DMS53 (cell line): Measurements from ENCODE around the gene PCDHA10.
"Not testable (repeated sequence)": the region's sequence is repeated elsewhere in the genome, so short reads cannot be mapped to it uniquely, and the experiment has no call there.

Experiments
- DNase-seq: peaks from one replicate; lab custom pipeline; 2025; lab: John Stamatoyannopoulos, UW

Gene PCDHA10

GRCh38 chr5:140840978-140841962 lies 14.4 kb upstream of the PCDHA10 start, which contains the start of gene PCDHA8:
TSS of gene PCDHA8 (plus strand) at chr5:140841187. CDS start at chr5:140841322, 135 bp downstream.
- DNase-seq = peak; percentile 78

GRCh38 chr5:140842798-140843733 lies 12.6 kb upstream of the PCDHA10 start:
- no peak for DNase-seq

GRCh38 chr5:140848139-140849102 lies 7.3 kb upstream of the PCDHA10 start, which contains the start of gene PCDHA9:
TSS of gene PCDHA9 (plus strand) at chr5:140848382. CDS start at chr5:140848496, 114 bp downstream.
- peak; percentile 51 for DNase-seq

GRCh38 chr5:140849831-140850634 lies 5.7 kb upstream of the PCDHA10 start:
- not testable (repeated sequence) for DNase-seq

GRCh38 chr5:140857177-140857986 lies 1.7 kb downstream of the PCDHA10 start:
- no peak for DNase-seq

GRCh38 chr5:140857987-140858240 lies 2.2 kb downstream of the PCDHA10 start:
- DNase-seq = no peak

- no peak for DNase-seq
Observed at GRCh38 chr5:140862441-140863295, 7.0 kb downstream of the PCDHA10 start.

GRCh38 chr5:140868721-140869554 lies 13.2 kb downstream of the PCDHA10 start, which contains the start of gene PCDHA11:
TSS of gene PCDHA11 (plus strand) at chr5:140868957. CDS start at chr5:140869104, 147 bp downstream.
- peak; percentile 84 for DNase-seq

GRCh38 chr5:140869555-140869886 lies 13.8 kb downstream of the PCDHA10 start:
- DNase-seq = no peak

- no peak for DNase-seq
Observed at GRCh38 chr5:140870221-140871201, 14.8 kb downstream of the PCDHA10 start.

GRCh38 chr5:140875085-140876065 lies 19.7 kb downstream of the PCDHA10 start, which contains the start of gene PCDHA12:
TSS of gene PCDHA12 (plus strand) at chr5:140875308. CDS start at chr5:140875473, 165 bp downstream.
- peak; percentile 76 for DNase-seq

GRCh38 chr5:140876541-140877261 lies 21.0 kb downstream of the PCDHA10 start:
- not testable (repeated sequence) for DNase-seq

- DNase-seq = no peak
Observed at GRCh38 chr5:140877262-140877581, 21.5 kb downstream of the PCDHA10 start.

- peak; percentile 90 for DNase-seq
Observed at GRCh38 chr5:140881889-140882590, 26.3 kb downstream of the PCDHA10 start, which contains the start of gene PCDHA13. TSS of gene PCDHA13 (plus strand) at chr5:140882124. CDS start at chr5:140882269, 145 bp downstream.
